ENCODE data around the gene STIMATE.

GRCh38 chr3:52796411-52796810 lies 100.9 kb downstream of the STIMATE start:
- TF ChIP-seq CTCF (IDR thresholded peaks at IDR 0.05) = no peak
- TF ChIP-seq POLR2A (IDR thresholded peaks at IDR 0.05) = no peak
